ENCODE data around the gene CCDC12.
A peak's percentile ranks its signal among the peaks of the same experiment; 100 is the strongest.

CCDC12 gene

GRCh38 chr3:46976326-46977190 lies at the start of gene CCDC12:
Gene CCDC12, minus strand, starts transcription at chr3:46976745. Its CDS starts 13 bp downstream, at chr3:46976732.
- peak; percentile 96 for DNase-seq (ENCODE audit: low spot score)
- in situ Hi-C loops (cut with MboI; ENCODE audit: low sequenced_read_pairs, unreplicated experiment): no loop called here
- no peak for TF ChIP-seq CTCF (IDR thresholded peaks at IDR 0.05; ENCODE audit: borderline replicate concordance, control extremely low read depth, extremely low read depth, insufficient read depth, missing control alignments)

GRCh38 chr3:47024932-47025331 lies 48.4 kb upstream of the CCDC12 start:
- DNase-seq (ENCODE audit: low spot score): no peak
- in situ Hi-C loops (cut with MboI; ENCODE audit: low sequenced_read_pairs, unreplicated experiment): loop anchor here (25.0 kb wide), 1 partner anchor 337 kb away; no protein-coding TSS in a partner anchor
- TF ChIP-seq CTCF (IDR thresholded peaks at IDR 0.05; ENCODE audit: borderline replicate concordance, control extremely low read depth, extremely low read depth, insufficient read depth, missing control alignments): no peak

GRCh38 chr3:47022641-47023071 lies 46.1 kb upstream of the CCDC12 start:
- DNase-seq (ENCODE audit: low spot score): no peak
- in situ Hi-C loops (cut with MboI; ENCODE audit: low sequenced_read_pairs, unreplicated experiment): loop anchor here (25.0 kb wide), 1 partner anchor 340 kb away; no protein-coding TSS in a partner anchor
- TF ChIP-seq CTCF (IDR thresholded peaks at IDR 0.05; ENCODE audit: borderline replicate concordance, control extremely low read depth, extremely low read depth, insufficient read depth, missing control alignments): no peak

- no peak for DNase-seq (ENCODE audit: low spot score)
- no peak for TF ChIP-seq CTCF (IDR thresholded peaks at IDR 0.05; ENCODE audit: borderline replicate concordance, control extremely low read depth, extremely low read depth, insufficient read depth, missing control alignments)
- in situ Hi-C loops (cut with MboI; ENCODE audit: low sequenced_read_pairs, unreplicated experiment): loop anchor here (25.0 kb wide), 1 partner anchor 342 kb away; no protein-coding TSS in a partner anchor
These were observed 43.8 kb upstream of the CCDC12 start for GRCh38 chr3:47020311-47020710.

GRCh38 chr3:47019201-47019600 lies 42.7 kb upstream of the CCDC12 start:
- DNase-seq (ENCODE audit: low spot score): peak; percentile 55
- in situ Hi-C loops (cut with MboI; ENCODE audit: low sequenced_read_pairs, unreplicated experiment): loop anchor here (25.0 kb wide), 1 partner anchor 343 kb away; no protein-coding TSS in a partner anchor
- no peak for TF ChIP-seq CTCF (IDR thresholded peaks at IDR 0.05; ENCODE audit: borderline replicate concordance, control extremely low read depth, extremely low read depth, insufficient read depth, missing control alignments)

GRCh38 chr3:47018269-47018611 lies 41.7 kb upstream of the CCDC12 start:
- in situ Hi-C loops (cut with MboI; ENCODE audit: low sequenced_read_pairs, unreplicated experiment): loop anchor here (25.0 kb wide), 1 partner anchor 344 kb away; no protein-coding TSS in a partner anchor
- no peak for DNase-seq (ENCODE audit: low spot score)
- TF ChIP-seq CTCF (IDR thresholded peaks at IDR 0.05; ENCODE audit: borderline replicate concordance, control extremely low read depth, extremely low read depth, insufficient read depth, missing control alignments): no peak

All from GM13976 (cell line).